Activated naive CD4-positive, alpha-beta T cell treated with Interleukin-2 at 50 U/mL for 16 hours (primary cell): Measurements from ENCODE around the gene CCDC50.

ENCODE experiments used
- DNase-seq: peaks from one replicate; pipeline ENCODE4 v3.0.0-alpha.2; 2020

The CCDC50 gene, protein sequence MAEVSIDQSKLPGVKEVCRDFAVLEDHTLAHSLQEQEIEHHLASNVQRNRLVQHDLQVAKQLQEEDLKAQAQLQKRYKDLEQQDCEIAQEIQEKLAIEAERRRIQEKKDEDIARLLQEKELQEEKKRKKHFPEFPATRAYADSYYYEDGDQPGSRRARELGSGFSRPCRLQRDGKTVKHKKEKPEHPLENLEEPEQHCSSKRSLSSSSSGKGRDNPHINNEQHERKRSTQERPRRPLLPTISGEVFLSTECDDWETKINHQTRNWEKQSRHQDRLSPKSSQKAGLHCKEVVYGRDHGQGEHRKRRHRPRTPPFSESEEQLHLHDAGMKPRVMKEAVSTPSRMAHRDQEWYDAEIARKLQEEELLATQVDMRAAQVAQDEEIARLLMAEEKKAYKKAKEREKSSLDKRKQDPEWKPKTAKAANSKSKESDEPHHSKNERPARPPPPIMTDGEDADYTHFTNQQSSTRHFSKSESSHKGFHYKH

DNA sequence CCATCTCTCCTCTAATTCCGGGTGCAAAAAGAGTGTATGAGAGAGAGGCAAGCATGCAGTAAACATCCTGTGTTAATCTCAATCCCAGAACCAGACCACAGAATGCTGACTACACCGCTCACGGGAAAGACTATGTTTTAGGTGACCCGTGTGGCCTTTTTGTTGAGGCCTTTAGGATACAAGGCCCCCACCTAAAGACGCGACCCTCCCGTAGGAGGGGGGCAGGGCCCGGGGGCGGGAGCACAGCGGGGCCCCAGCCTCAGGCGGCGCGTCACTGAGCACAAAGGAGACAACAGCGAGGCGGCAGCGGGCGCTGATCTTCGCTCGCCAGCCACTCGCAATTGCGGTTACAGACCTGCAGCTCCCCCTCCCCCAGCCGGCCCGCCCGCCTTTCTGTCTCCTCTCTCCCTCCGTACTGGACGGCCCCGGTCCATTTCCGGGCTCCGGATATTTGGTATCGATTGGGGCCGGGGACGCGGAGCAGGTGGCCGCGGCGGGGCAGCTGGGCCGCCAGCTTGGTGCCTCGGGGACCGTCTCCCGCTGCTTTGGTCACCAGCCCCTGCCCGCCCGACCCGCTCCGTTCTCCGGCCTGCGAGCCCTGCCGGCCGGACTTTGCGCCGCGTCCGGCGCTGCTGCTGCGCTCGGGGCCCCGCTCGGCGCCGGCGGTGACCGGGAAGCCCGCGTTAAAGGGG is at the start of gene CCDC50:
Gene CCDC50, plus strand, starts transcription at position 433 of the 692 bp plus-strand sequence. CDS start 281 bp downstream, outside the sequence.
- peak; percentile 53 for DNase-seq

DNA sequence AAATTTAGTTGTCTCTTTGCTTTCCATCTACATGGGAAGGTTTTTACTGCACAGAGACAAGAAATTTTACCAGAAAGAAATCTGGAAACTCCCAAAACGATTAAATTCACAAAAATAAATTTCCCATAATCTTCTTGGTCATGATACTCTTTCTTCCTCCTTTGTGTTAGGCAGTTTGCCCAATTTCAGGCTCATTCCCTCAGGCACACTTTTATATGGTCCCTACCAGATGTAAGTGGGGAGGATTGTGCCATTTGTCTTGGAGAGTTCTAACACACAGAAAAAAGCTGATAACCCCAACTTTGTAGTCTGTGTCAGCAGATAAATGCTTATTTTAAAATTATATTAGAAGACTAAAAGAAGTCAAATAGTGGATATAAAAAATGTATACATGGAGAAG is 49.1 kb upstream of the CCDC50 start:
- no peak for DNase-seq

DNA sequence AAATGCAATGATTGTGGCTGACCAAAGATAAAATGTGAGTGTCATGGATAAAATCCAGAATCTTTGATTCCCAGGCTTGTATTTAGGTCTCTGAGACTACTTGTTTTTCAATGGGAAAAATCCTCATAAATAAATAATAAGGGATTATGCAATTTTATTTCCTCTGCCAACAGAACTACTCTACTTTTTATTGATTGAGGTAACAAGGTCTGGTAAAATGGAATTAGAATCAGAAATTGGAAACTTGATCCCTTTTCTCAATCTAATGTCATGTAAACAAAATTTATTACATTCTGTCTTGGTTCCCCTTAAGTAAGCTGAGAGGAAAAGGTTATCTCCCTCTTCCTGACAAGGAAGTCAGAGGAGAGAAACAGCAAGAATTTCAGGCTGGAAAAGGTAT is 48.3 kb upstream of the CCDC50 start:
- no peak for DNase-seq

DNA sequence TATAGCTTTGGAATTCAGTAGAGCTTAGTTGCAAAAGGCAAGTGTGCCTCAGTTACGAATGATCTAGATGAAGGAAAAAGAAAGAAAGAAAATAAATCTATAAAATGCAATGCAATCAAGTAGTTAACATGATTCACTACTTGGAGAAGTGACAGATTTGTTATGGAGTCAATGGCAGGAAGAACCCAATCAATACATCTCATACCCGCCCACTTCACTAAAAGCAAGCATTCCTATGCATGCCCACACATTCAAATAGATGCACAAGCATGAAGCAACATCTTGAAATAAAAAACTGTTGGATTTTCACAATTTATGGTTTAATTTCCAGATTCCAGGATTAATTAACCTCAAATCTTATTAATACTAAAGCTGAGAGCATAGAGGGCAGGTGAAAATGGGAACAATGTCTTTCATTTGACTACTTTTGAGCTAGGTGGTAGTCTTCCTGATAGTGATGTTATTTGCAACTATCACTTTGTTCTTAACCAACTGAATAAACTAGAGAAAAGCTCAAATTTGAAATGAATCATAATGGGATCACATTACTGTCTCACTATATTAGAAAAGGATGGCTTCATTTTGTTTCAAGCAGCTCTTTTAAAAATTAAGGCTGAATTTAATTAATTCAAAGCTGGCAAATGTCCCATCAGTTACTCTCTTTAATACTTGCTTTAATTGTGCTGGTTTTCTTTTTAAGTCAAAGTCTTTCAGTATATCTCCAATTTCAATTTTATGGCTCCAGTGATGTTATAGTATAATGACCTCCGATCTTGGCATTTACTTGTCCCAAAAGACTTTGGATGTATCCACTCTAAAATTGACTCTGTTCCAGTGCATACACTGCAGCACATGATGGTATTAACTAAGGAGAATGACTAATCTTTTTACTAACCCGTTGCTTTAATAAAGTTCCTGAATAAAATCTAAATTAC is 46.7 kb upstream of the CCDC50 start:
- DNase-seq = no peak

DNA sequence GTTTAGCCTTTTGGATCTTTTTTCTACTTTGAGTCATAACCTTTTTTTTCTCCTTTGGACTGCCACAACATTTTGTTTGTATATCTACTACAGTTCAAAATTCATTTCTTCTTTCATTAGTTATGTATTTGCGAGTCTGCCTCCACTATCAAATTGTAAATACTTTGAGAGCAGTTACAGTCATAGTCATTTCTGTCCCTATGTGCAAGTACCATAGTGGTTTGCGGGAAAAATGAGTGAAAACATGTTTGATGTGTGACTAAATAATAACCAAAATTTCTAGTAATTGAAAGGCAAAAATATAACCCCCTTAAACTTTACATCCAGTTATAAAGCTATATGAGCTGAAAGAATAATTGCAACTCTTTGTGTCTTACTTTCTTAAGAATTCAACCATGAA is 45.8 kb upstream of the CCDC50 start:
- no peak for DNase-seq

DNA sequence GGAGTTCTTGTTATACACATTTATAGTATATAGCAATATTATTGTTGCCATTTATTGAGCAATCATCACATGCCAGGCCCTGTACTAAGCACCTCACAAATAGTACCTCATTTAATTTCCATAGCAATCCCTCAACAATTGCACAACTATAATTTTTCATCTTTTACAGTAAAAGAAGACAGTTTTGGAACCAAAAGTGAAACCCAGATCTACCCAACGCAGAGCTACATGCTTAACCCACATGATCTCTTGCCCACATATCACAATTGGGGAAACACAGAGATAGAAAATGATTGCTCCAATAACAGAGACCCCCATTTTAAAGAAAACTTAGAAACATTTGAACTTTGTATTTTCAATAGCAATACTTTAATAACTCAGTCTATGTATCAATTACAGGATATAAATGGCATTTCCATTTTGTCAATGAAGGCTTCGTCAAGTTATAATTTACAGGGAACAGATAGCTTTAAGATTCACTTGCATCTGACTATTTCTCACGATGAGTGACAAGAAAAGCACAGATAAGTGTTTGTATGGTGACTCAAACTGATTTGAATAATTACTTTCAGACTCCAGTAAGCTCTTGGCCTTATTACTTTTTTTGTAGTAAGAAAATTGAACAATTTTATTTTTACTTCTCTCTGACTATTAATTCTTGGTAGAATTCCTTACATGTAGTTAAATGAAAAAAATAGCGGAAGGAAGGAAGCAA is 38.7 kb upstream of the CCDC50 start:
- DNase-seq = no peak

DNA sequence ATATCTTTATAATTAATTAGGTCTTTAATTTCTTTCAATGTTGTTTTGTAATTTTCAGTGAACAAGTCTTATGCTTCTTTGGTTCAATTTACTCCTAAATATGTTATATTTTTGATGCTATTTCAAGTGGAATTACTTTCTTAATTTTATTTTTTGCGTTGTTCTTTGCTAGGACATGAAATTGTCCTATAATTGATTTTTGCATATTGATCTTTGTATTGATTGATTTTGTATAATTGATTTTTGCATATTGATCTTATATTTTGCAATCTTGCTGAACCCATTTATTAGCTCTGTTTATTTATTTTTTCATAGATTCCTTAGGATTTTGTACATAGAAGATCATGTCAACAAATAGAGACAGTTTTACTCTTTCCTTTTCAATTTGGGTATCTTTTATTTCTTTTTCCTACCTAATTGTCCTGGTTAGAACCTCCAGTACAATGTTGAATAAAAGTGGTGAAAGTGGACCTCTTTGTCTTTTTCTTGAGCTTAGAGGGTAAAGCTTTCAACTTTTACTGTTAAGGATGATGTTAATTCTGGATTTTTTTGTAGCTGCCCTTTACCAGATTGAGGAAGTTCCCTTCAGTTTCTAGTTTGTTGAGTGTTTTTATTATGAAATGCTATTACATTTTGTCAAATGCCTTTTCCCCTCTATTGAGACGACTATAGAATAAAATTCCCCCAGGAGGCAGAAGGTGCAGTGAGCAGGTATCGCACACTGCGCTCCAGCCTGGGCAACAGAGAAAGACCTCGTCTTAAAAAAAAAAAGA is 36.8 kb upstream of the CCDC50 start:
- DNase-seq = no peak

DNA sequence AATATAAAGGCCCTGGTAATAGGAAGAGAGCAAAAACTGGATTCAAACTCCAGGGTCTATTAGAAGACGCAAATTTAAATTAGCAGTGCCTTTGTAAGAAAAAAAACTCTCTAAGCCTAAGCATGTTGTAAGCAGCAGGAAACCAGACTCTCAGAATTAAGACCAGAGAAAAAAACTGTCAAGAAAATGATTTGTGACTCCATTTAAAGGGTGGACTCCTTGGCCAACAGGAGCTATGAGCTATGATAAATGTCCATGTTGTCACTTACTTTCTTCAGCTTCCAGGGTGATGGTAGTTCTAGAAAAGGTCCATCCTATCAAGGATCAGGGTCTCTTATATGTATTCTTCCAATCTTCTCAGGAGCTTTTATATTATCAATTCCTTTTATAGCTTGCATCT is 34.9 kb upstream of the CCDC50 start:
- DNase-seq = no peak

DNA sequence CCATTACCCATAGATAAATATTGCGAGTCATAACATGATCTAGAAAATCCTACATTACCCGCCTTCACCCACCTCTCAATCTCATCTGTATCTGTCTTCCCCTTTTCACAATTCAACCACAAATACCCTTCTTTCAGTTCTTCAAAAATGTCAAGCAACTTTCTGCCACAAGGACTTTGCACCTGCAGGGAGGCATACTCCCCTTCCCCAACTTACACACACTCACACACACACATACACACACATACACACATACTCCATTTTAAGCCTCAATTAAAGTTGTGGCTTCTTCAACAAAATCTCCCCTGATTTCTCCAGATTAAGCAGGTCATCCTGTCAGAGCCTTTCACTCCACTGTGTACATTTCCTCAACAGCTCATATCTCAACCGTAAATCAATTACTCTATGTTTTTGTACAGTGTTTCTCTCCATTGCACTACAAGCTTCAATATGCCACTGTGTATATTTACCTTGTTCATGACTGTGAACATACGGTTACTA is 33.1 kb upstream of the CCDC50 start:
- no peak for DNase-seq

DNA sequence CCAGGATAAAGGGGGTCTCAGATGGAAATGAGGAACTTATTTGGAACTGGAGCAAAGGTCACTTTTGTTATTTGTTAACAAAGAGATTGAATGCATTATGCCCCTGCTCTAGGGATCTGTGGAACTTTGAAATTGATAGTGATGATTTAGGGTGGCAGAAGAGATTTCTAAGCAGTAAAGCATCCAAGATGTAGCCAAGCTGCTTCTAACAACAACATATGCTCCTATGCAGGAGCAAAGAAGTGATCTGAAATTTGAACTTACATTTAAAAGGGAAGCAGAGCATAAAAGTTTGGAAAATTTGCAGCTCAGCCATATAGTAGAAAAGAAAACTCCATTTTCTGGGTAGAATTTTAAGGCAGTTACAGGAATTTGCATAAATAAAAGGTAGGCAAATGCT is 30.3 kb upstream of the CCDC50 start:
- DNase-seq = no peak

DNA sequence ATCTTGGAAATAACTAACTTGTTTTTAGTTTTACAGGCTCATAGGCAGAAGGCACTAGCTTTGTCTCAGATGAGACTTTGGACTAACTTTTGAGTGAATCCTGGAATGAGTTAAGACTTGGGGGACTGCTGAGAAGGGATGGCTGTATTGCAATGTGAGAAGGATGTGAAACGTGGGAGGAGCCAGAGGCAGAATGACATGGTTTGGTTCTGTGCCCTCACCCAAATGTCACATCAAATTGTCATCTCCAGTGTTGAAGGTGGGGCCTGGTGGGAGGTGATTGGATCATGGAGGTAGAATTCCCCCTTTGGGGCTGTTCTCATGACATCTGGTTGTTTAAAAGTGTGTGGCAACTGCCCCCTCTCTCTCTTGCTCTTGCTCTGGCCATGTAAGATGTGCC is 28.8 kb upstream of the CCDC50 start:
- DNase-seq = no peak

DNA sequence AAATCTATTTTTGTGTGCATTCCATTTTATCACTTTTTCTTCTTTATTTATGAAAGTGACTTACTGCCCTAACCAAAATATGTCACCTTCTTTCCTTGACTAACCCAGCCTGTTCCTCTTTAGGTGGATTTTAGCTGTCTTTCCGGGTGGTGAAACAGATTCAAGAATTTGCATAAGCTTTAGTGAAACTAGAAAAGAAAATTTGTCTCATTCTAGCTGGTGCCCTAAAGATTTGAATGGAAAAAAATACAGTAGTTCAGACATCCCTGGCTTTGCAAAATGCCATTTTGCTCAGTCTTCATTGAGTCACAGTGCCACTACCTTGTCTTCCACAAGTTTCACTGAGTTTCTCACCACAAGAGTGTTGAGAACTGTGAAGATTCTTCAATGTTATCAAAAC is 28.2 kb upstream of the CCDC50 start:
- no peak for DNase-seq

DNA sequence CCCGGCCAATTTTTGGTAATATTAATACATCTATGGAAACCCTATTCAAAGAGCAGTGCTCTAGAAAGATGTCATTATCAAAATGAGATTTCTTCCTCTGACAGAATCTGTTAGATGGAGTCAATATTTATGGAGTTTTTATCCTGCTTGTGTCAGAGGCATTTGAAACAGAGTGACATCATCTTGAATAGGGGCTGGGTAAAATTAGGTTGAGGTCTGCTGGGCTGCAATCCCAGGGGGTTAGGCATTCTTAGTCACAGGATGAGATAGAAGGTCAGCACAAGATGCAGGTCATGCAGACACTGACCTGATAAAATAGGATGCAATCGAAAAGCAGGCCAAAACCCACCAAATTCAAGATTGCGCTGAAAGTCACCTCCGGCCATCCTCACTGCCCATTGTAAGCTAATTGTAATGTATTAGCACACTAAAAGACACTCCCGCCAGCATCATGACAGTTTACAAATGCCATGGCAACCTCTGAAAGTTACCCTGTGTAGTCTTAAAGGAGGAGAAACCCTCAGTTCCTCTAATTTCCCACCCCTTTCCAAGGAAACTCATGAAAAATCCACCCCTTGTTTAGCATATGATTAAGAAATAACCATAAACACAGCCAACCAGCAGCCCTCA is 27.3 kb upstream of the CCDC50 start:
- no peak for DNase-seq

DNA sequence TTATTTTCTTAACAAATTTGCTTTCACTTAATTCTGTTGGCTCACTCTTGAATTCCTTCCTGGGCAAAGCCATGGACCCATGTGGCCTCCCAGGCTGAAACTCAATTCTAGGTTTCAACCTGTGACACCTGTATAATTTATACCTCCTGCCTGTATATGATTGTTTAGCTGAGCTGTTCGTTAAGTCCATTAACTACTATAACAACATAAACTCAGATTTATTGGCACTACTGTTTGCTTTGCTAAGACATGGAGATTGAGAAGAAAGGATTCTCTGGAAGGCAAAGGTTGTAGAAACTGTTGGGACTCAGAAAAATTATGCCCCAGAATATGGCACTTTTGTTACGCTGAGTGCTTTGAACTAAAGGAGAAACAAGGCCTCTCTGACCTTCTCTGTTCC is 26.7 kb upstream of the CCDC50 start:
- no peak for DNase-seq

DNA sequence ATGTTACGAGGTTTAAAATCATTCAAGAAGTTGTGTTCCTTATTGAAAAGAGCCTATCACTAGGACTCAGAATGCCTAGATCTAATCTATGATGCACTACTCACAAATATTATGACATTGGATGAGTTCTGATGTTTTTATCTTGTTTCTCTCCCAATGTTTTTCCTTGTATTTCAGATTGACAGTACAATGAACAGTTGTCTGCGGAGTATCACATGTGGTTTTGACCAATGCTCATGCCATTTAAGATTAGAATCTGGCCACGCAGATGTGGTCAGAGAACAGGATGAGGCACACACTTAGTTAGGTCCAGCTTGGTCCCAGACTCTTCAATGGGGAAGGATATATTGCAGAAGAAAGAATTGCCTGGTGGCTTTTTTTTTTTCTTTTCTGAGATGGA is 25.6 kb upstream of the CCDC50 start:
- no peak for DNase-seq

DNA sequence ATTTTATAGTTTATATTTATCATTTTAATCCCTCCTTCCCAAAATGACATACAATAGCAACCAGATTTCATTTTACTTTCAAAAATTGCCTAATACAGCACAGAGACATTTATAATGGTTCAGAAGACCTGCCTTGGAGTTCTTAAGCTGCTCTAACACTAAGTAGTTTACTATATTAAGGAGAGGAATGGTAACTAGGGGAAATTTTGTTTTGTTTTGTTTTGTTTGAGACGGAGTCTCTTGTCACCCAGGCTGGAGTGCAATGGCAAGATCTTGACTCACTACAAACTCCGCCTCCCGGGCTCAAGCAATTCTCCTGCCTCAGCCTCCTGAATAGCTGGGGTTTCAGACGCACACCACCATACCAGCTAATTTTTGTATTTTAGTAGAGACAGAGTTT is 22.8 kb upstream of the CCDC50 start:
- no peak for DNase-seq

DNA sequence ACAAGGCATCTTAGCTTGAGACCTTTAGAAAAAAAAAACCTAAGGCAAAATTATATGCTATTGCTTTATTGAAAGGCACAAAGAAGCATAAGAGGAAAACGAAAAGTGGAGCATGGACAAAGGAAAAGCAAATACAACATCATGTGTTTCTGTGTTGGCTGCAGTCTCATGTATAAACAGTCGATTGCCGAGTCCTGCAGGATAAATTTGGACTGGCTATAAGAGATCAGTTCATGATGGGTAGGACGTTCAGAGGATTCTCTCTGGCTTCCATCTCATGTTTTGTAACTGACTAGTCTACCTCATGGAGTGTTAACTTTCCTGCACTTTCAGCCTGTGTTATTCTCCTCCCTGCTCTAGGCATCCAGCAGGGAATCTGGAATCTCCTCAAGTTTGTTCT is 21.9 kb upstream of the CCDC50 start:
- no peak for DNase-seq

DNA sequence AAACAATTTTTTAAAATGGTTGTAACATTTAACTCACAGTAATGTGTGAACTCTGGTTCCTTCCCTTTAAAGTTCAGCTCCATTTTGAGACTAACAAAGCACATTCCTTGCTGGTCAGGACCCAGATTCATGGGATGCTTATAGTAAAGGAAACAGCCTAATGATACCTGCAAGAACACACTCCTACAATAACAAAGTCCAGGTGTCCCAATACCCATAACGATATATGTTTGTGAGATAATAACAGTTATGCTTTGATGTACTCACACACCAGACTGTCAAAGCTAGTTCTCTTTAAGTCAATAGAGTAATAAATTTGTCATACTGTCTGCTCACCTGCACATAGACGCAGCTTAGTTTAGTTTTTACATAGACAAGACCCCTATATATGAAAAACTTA is 15.9 kb upstream of the CCDC50 start:
- DNase-seq = no peak

DNA sequence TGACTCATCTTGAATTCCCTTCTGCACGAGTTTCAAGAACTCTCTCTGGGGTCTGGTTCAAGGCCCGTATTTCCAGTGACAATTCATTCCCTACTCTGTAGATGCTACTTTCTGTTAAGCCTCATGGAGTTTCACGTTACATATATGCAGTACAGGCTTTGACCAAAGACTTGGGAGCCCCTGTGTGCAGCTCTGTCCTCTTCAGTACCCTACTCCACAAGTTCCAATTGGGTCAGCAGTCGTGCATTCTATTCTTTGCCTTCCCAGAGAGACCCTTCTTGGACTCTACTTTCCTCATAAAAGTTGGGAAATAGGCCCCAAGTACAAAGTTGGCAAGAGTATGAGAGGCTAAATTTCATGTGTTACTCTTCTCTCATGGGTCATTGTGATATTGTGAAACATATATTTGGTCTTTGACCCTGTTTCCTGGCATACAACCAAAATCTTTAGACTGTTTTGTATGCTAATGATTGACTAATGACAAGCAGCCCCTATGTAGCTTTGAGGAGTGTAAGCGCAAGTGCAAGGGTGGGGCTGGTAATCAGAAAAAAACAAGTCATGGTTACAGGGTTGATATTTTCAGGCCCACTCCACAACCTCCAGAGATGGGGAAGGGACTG is 15.0 kb upstream of the CCDC50 start:
- no peak for DNase-seq

DNA sequence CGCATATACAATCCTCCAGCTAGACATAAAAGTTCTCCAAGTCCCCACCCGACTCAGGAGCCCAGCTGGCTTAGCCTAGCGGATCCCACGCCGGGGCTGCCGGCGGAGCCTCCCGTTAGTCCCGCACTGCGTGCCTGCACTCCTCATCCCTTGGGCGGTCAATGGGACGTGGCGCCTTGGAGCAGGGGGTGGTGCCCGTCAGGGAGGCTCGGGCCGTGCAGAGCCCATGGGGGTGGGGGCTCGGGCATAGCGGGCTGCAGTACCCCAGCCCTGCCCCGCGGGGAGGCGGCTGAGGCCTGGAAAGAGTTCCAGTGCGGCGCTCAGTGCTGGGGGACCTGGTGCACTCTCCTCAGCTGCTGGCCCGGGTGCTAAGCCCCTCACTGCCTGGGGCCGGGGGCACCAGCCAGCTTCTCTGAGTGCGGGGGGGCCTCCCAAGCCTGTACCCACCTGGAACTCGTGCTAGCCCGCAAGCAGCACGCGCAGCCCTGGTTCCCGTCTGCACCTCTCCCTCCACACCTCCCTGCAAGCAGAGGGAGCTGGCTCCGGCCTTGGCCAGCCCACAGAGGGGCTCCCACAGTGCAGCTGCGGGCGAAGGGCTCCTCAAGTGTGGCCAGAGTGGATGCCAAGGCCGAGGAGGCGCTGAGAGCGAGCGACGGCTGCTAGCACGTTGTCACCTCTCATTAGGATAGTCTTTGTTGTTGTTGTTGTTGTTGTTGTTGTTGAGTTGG is 12.2 kb upstream of the CCDC50 start:
- no peak for DNase-seq
